Endometrium (tissue), 2 donors: ENCODE results near the gene DNHD1.

Experiments
- FAIRE-seq: peaks from 2 replicates; lab custom pipeline; 2012; peaks lifted over from hg19 to GRCh38; lab: Jason Lieb, UNC
- donor health status: control.
- donor health status: control.

DNHD1 gene, protein sequence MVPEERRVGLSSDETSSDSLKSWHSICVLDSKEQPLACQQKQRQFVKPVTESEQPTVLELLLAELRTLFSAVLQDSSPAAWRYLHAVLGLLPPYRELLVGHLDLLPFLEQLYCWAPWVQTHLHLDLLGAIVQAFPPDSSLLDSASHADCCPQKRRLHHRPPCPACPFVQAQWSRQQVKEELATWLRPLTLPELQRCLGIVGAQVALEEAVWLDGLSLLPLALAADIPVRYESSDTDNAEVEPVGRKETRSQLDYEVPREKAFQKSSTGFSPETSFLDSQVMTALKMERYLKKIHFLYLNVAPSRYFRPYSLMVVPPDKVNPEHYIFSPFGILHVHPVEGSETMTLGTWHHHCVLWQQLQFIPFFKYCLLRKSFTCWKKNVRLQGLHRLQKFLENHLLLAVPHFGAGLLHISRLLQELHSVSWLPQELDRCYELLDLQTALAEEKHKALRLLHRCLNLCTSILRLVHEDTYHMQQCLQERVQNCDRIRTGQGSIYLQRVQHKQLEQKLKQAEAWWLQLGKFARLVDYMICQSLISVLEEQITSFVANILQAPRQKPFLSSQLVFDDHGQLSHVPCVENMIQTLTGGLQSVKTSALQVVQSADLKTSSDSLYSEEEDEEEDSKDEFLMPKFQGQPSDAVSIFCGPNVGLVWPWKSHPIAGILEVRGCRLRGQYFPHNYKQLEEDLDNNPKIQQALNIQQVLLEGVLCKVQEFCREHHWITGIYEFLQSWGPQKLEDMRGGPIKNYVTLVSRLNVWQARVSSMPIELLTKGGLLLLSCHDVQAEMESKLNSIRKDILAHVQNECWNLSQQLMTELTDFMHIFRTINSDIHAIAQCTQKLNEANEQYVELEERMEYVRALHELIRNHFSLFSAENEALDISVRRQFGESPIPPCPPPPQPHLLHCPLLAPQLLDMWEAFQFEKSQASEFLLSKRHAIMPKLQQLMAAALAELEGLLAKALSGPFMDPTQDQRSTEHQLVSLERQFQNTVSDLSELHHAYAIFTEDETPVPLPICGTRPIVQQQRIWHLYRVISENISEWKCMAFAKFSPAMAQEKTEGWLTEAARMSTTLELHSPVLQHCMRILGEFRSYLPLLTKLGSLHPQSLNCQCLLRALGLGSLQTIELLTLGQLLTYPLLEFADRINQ (N-terminal part only)

DNA sequence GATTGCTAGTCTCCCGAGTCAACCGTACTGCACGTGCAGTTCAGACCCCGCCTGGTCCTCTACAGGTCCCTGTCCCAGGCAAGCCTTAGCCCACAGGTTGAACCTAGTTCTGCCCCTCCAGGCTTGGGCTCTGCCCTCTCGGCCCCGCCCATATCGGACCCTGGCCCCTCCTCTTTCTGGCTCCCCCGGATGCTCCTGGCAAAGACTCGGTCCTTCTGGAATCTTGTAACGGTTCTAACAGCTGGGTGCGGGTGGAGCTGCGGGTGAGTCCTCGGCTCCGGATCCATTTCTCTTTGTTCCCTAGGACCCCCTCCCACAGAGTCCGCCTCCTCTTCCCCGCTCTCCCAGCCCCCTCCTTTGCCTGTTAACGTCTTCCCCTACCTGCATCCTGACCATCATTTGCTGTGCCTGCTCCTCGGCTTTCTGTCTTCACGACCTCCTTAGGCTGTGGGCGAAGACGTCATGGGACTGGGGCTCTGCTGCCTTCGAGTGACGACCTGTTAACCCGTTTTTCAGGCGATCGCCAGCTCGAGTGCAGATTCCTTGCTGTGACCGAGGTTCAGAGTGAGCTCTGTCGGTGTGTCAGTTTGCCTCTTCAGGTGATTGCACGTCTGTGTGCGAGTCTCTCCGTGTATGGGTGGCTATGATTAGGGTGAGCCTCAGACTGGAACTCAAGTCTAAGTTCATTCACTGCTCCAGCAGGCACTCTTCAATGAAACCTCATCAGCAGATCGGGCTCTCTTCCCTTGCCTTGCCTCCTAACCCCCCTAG lies at the start of gene DNHD1:
Gene DNHD1 (plus strand): TSS at position 212 of the 771 bp plus-strand sequence. CDS start 936 bp downstream, outside the sequence.
- FAIRE-seq = no peak

DNA sequence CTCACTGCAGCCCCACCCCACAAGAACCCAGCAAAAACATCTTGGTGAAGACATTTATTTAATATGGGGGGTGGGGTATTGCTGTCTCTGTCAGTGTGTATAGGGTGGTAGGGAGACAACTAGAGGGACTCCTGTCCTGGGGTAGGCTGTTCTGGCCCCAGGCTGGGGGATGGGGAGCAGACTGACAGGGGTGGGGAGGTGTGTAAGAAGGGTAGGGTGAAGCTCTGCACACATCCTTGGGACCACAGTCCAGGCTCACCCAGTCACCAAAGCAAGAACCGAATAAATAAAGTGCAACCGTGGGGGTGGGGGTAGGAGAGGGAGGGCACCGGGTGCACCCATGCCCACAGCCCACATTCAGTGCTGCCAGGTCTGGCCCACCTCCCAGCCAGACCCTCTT lies 48.5 kb upstream of the DNHD1 start:
- FAIRE-seq = no peak

DNA sequence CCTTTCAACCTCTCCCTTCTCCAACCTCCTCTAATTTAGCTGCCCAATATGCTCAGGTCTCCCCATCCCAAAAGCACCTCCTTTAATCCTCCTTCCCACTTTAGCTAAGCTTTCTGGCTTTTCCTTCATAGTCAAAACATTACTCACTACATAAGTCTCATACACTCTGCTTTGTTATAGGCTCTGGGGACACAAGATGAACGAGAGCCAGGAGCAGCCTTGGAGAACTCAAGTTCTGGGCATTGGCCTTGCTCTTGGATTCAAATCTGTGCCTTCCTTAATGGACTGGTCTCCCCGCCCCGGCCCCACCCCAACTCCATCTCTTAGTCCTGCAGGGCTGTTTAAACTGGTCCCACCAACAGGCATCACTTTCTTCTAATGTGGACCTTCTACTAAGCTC lies 44.9 kb upstream of the DNHD1 start:
- FAIRE-seq = no peak

DNA sequence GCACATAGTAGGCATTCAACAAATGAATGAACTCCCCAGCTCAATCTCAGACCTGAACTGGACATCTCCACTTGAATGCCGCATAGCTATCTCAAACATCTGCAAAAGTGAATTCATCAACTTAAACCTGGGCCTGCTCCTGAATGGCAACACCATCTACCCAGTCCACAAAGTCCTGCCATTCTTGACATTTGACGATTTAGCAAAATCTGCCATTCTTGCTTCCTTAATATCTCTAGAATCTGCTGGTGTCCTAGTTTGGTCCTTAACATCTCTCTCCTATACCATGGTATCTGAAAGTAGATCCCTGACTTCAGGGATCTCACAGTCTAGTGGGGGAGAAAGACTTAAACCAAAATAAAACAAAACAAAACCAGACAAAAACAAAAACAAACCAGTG lies 43.9 kb upstream of the DNHD1 start:
- no peak for FAIRE-seq

DNA sequence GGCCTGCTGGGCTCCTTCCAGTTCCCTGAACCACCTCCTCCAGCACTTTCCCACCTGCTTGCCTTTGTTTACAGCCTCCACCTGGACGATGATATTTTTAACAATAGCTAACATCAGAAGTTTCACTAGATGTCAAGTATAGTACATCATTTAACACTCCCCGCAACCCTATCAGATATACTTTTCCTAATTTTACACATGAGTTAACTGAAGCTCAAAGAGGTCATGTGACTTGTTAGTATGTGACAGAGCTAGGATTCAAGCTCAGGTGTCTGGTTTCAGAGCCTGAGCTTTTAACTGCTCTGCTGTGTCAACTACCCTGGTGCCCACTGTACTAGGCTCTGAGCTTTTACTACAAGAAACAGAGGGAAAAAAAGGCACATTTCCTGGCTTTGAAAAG lies 42.0 kb upstream of the DNHD1 start:
- FAIRE-seq = no peak

DNA sequence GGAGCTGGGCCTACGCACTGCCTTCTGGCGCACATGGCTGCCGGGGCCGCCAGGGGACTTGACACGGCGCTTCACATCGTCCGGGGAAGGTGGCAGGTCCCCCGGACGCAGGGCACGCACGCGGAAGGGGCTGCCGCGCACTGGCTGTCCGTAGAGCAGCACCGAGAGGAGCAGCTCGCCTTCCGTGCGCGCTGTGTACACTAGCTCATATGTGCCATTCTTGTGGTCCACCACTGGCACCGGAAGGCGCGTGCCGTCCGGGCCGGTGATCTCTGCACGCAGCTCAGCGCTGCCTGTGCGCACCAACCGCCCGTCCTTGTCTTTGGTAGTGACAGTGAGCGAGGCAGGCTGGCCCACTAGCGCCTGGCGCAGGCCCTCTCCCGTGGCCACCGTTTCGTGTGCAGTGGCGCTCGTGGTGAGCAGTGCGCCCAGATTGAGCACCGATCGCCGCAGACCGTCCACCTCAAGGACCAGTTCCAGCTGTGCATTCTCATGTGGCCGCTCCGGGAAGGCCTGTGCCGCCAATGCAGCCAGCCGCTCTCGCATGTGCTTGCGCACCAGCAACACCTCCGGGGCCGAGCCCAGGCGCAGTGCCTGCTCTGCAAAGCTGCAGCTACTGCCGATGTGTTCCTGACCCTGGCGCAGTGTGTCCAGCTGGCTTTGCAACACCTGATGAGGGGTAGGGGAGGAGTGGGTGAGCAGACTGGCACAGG lies 40.6 kb upstream of the DNHD1 start:
- no peak for FAIRE-seq

DNA sequence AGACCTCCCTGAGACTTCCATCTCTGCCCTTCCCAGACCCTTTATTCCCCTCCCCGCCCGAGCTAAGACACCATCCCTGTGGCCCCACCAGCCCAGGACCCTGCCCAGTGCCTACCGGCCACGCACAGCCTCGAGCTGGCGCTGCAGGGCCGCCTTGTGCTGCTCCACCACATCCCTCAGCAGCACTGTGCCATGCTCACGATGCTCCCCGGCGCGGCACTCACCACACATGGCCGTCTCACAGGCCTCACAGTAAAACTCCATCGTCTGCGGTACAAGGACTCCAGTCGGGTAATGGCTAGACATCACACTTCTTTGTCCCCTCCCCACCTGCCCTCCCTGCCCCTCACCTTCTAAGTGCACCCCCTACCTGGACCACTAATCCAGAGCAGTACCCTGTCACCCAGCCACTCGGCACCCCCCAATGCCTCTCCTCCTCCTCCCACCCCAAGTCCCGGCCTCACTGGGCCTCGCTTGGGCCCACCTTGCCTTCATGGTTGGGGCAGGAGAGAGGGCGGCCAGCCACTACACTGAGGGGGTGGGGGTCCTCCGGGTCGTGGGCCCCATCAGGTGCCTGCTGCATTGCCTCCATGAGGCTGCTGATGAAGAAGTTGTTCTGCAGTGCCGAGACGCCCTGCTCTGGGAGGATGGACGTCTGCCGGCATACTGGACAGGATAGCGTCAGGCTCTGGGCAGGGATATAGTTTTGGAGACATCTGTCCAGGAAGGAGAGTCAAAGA lies 39.3 kb upstream of the DNHD1 start:
- FAIRE-seq = no peak

DNA sequence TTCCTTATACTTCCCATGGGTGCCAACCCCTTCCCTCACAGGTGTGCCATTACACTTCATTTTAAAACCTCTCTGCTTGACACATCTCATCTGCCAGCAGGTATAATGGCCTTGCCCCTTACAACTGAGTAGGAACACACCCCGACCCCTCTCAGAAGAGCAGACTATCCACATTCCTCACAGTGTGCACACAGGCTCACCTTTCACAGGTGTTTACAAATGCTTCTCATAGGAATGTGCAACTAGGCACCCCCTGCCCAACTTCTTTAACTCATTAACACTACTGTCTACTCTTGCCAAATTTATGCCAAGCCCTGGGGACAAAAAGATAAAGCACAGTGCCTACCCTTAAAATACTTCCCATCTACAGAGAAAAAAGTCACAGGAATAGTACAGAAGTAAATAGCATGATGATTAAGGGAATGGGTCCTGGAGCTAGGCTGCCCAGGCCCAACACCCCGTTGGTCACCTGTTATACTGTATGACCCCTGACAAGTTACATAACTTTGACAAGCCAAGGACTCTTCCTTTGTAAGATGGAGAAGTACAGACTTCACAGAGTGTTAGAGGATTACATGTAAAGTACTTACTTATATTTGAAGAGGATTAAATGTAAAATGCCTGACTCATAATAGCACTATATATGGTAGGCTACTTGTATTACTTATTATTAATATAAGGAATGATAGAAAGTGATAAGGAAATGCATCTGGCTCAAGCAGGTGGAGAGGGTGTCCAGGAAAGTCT lies 38.6 kb upstream of the DNHD1 start:
- no peak for FAIRE-seq

DNA sequence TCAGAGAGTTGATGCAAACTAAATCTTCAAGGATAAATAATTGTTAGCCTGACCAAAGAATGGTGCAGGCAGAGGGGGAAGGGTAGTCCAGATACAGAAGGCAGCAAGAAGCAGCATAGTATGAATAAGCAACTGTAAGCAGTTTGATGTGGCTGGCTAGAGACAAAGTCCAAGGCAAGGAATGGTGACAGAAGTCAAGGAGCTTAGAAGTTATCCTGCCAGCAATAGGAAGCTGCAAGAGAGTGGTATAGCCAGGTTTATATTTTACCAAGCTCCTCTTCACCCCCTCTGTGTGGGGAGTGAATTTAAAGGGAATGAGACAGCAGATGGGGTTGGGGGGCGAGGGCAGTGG lies 38.0 kb upstream of the DNHD1 start:
- FAIRE-seq = no peak

DNA sequence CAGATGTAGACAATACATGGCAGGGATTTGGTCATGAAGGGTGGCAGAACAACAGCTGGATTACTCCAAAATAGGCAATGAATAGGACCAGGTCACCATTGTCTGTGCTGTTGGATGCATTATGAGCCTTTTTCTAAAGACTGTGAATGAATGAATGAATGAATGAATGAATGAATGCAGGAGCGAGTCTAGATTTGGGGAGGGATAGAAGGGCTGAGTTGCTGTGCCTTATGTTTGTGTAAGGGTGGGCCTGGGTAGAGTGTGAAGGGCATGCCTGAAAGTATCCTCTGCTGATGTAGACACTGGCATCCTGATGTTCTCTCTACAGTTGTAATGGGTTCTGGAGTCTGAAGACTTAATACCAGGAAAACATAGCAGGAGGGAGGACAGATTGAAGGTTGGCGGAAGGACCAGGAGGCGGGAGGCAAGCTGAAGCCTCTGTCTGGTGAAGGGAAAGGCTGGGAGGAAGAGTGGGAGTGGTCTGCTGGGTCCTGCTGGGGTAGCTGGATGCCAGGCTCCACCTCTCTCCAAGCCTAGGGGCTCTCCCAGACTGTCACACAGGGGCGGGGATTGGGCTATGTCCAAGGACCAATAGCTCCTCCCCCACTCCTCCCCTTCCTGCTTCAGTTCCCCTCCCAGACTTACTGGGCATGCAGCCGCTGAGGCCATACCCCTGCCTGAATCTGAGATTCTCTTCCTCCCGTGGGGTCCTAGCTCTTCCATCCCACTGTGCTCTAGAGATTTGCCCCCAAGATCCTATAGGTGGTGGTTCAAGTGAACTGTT lies 28.2 kb upstream of the DNHD1 start:
- no peak for FAIRE-seq

DNA sequence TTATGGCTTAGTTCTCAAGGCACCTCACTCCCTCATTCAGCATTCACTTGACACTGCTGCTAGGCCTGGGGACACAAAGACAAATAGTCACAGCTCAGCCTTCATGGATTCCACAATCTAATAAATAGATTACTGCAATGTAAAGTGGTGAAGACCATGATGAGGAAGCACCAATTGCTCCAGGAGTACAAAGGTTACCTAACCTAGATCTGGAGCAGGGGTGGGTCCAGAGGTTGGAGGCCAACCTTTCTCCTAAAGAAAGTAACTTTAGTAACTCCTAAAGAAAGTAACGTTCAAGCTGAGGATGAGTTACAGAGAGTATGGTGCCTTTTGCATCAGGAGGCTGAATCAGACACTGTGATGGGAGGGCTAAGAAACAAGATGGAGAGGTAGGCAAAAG lies 27.5 kb upstream of the DNHD1 start:
- FAIRE-seq = no peak

DNA sequence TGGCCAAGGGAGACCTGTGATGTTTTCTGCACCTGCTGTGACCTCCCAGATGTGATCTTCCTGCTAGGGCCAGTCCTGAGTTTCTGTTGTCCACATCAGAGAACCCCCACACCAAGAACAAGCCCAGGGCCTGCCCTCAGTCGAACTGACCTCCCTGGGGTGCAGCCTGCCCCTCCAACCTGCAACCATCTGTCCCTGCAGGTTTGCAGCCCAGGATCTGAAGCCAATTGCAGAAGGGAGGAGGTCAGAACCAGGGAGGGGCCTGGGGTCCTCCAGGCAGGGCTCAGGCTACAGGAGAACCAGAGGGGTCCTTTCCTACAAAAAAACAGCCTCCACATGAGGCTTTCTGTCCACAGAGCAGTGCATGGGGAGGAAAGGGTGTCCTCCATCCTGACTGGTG lies 24.1 kb upstream of the DNHD1 start:
- no peak for FAIRE-seq

DNA sequence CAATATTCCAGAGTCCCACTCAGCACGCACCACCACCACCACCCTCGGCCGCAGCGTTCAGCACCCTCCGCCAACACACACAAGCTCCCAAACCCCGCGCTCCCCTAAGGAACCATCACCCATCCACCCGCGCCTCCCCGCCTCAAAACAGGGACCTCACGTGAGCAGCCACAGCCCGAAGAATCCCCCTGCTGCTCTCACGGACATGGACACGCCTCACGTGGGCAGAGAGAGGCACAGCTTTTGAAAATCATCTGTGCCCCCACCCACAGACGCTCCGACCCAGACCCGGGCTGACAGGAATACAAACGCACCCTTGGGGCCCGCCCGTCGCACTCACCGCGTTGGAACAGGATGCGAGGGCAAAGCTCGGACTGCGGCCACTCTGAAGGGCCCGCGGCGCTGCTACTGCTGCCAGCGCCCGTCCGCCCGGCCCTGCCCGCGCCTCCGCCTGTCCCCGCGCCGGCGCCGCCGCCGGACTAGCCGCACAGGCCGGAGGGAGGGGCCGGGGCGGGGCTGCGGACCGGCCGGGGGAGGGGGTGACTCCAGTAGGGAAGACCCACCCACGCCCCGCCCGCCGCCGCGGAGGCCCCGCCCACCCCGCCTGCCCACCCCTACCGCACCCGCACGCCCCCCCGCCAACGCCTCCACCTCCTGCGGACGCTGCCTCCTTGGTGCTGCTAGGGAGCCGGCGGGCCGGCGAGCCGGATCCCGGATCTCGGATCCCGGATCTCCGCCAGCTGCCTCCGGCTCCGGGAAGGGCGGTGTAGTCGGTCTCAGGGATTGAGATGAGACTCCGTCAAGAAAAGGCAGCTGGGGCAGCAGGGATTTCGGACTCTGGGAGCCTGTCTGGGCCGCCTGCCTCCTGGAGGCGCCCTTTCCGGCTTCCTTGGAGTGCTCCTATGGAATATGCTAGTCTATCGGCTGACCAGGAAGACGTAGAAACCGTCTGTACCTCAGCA lies 23.3 kb upstream of the DNHD1 start, which contains the start of gene TRIM3:
Gene TRIM3 (minus strand): TSS at position 491 of the 962 bp plus-strand sequence. CDS start 8,246 bp downstream, outside the sequence.
- FAIRE-seq = no peak

DNA sequence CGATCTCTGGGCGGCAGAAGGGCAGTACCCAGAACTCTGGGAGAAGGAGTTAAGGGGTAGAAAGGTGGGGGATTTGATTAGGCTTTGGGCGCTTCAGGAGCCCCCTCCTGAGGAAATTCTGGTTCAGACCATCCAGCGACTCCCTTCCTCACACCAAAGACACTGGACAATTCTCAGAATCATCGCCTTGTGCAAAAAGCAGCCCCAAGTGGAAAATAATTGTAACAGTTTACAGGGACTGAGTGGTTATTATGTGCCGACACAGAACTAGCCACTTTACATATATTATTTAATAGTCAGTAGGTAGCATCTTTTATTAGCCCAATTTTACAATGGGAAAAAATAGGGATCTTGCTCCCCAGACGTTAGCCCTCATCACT lies 22.7 kb upstream of the DNHD1 start:
- FAIRE-seq = no peak

DNA sequence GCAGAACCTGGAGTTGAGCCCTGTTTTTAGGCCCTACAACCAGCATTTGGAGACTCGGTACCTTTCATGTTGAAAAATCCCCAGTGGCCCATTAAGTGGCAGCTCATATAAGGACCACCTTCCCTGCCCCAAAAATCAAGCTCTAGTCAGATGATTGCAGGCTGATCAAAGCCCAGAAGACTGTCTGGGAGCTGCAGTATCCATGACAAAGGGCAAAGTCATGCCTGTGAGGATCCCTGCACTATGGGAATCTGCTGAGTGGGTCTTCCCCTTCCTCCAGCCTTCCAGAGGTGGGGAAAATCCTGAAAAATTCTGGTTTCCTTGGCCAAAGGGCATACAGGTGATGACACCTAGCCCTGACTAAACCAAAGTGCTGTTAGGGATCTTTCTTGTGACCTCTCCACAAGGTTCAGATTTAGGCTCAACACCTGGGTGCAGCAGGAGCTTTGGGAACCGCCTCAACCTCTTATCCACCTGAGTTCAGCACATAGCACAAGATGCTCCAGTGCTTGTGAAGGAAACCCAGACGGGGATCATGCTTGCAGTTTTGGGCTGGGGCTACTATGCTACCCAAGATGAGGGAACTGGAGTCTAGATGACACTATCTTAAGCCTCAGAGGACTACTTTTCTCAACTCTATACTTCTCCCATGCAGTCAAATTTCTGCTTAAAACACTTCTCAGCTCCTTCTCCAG lies 22.1 kb upstream of the DNHD1 start:
- FAIRE-seq = no peak

DNA sequence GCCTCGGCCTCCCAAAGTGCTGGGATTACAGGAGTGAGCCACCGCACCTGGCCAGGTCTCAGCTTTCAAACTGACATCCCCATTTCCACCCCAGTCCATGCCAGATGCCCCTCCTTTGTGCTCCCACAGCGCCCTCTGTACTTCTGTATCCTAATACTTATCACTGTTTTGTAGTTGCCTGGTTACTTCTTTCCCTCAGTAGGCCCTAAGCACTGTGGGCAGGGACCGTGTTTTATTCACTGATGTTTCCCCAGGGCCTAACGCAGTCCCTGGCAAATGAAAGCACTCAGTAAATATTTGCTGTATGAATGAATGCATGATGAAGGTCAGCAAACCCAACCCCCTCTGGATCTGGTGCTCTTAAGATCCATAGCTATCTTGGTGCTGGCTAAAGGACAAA lies 21.1 kb upstream of the DNHD1 start:
- FAIRE-seq = no peak

DNA sequence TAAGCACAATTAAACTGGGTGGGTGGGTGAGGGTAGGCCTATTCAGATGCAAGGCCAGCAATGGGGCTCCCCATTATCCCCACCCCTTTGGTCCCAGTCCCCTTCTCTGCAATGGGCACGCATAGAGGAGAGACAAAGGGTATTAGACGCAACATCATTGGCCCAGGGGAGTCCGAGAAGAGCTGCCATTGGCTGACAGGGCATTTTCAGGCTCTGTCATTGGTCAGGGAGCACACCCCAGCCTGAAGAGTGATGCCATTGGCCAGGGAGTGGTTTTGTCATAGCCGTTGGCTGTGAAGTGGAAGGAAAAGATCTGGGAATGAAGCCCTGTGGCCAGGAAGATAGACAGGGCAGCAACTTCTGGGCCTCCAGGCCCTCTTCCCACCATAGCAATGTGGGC lies 20.5 kb upstream of the DNHD1 start:
- no peak for FAIRE-seq
